Measurements from ENCODE around the gene SMARCA5.
A peak's percentile ranks its signal among the peaks of the same experiment; 100 is the strongest.

Gene SMARCA5

DNA sequence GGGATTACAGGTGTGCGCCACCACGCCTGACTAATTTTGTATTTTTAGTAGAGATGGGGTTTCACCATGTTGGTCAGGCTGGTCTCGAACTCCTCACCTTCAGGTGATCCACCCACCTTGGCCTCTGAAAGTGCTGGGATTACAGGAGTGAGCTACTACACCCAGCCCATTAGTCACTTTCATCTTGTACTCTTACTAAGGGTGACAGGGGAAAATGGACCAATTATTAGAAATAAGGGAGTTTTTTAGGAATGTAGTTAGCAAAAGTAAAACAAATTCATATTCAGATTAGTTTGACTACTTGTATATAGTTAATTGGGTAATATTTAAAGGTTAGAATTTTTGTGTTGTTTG is 26.1 kb downstream of the SMARCA5 start:
- no peak for DNase-seq

DNA sequence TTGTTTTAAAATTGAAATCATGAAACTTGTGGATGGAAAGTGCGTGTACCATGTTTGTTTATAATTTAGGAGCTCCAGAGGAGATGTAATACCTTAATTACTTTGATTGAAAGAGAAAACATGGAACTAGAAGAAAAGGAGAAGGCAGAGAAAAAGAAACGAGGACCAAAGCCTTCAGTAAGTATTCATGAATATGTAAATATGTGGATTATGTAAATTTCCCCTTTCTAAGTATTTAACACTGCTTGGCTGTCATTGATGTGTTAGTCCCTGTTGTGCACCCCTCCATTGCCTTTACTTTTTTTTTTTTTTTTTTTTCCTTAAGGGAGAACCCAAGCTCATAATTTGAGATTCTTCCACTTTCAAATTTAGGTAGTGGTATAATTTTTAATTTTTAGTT is 36.4 kb downstream of the SMARCA5 start:
- DNase-seq = no peak

DNA sequence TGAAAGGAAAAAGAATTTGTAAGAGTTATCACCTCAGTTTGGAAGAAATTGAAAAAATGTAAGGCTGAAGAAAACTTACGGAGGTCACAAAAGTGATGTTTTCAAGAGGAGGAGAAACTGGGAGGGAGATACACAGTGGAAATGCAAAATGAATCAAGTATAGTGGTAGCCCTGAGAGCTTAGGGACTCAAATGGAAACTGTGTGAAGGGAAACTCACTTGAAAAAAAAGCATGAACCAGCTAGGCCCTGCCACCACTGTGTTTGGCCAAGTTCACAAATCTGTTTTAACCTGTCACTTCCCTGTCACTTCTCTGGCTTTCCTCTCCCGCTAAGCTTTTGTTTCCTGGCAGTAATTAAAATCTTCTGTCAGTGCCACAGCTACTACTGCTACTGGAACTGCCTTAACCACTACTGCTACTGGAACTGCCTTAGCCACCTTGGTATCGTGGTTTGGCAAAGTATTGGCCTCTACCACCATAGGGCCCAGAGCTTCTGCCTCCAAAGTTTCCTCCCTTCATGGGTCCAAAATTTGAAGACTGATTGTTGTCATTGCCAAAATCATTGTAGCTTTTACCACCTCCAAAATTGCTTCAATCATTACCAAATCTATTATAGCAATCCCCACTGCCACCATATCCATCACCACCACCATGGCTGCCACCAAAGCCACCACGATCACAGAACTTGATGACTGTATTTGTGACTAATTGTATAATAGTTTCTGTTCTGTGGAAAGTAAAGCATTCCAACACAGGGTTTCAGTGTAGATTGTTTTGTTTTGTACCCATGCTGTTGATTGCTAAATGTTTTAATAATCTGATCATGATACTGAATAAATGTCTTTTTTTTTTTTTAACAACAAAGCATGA is 41.5 kb downstream of the SMARCA5 start:
- DNase-seq = no peak

DNA sequence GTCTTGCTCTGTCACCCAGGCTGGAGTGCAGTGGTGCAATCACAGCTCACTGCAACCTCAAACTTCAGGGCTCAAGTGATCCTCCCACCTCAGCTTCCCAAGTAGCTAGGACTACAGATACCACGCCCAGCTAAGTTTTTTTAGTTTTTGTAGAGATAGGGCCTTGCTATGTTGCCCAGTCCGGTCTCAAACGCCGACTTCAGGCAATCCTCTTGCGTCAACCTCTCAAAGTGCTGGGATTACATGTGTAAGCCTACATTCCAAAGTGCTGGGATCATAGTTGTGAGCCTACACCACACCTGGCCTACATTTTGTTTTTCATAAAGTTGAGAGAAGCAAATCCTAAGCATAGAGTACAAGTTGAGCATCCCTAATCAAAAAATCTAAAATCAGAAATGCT is 42.2 kb downstream of the SMARCA5 start:
- no peak for DNase-seq

DNA sequence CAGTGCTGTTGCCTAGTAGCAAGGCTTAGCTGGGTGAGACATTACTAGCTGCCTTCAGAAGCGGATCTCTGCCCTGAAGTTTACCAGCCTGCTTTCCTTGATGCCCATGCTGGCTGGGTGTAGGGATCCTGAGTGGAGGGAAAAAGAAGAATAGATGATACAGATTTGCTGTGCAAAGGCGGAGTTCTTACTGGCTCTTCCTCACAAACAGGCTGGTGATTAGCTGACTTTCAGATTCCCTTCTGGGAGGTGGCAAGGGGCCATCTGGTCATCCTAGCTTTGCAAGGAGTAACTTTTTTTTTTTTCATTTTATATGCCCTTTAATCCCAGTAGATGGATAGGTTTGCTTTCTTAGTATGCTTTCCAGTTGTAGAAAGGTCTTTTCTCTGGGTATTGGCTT is 44.8 kb downstream of the SMARCA5 start:
- no peak for DNase-seq

DNA sequence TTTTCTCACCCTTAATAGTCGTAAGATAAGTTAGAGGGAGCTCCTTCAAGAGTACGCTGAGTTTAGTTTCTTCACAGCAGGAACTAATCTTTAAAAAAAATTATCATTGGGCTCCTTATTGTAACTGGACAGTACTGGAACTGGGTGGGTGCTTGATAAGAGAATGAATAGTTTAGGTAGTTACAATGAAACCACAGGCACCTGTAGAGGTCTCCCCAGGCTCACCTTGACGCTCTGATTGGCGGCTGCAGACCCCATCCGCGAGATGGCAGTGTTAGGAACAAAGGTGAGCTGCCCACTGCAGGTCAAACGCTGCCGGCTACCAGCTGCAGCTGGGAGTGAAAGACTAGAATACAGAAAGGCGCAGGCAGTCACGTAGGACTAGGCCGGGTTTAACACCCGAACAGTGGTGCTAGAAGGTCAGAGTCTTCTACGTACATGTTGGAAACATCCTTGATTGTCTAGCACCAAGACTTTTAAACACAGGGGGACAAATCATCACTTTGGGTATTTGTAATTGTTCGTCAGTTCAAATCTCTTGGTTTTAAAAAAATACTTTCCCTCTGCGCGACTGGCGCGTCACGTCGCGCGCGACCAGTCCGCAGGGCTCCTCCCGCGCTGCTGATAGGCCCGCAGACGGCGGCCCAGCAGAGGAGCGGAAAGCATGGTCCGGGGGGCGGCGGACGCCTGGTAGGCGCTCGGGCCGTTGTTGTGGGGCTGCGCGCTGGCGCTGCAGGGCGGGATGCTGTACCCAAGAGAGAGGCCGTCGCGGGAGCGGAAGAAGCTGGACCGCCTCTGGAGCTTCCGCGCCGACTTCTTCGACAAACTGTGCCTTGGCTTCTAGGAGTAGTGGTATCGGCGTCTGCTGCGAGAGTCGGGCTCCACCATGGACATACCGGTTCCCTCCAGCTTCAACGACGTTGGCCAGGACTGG is 45.6 kb downstream of the SMARCA5 start:
- peak; percentile 71 to 81 for DNase-seq

DNA sequence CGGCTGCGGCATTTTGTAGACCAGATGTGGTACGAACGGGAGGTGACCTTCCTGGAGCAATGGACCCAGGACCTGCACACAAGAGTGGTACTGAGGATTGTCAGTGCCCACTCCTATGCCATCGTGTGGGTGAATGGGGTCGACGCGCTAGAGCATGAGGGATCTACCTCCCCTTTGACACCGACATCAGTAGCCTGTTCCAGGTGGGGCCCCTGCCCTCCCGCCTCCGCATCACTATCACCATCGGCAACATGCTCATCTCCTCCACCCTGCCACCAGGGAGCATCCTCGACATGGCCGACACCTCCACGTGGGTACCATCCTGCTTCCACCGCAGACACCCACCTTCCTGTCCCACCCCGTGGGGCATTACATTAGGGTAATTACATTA is 46.2 kb downstream of the SMARCA5 start:
- DNase-seq = peak in 1 of 2 donors; percentile 42

DNA sequence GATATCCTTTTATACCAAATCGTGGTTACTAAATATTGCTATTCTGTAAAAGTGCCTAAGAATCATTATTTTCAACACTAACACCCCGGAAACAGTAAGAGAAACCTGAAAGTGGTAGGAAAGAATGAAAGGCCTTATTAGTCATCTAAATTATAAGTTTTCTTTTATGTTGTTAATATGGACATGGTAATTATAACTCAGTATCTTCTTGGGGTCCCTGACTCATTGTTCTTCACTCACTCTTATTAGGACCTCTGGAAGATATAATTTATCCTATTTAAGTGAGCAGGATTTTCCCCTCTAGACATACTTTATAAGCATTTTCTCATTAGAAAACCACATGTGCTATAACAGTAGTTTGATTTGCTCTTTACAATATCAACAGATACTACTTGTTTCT is 51.0 kb downstream of the SMARCA5 start:
- DNase-seq = no peak

DNA sequence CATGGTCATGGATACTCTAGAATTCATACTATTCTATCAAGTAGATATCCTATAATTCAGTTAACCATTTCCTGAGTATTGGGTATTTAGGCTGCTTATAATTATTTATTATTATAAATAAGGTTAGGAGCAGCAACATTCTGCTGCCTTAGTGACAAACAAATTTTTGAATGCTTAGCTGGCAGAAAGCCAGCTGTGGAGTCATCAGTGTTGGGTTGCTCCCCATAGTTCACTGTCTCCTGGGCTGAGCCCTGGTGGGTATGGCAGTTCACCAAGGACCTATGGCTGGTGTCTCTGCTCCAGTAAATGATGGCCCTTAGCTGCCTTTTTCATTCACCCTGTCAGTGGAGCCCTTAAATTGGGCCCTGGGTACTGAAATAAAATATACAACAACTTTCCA is 61.8 kb downstream of the SMARCA5 start:
- no peak for DNase-seq

DNA sequence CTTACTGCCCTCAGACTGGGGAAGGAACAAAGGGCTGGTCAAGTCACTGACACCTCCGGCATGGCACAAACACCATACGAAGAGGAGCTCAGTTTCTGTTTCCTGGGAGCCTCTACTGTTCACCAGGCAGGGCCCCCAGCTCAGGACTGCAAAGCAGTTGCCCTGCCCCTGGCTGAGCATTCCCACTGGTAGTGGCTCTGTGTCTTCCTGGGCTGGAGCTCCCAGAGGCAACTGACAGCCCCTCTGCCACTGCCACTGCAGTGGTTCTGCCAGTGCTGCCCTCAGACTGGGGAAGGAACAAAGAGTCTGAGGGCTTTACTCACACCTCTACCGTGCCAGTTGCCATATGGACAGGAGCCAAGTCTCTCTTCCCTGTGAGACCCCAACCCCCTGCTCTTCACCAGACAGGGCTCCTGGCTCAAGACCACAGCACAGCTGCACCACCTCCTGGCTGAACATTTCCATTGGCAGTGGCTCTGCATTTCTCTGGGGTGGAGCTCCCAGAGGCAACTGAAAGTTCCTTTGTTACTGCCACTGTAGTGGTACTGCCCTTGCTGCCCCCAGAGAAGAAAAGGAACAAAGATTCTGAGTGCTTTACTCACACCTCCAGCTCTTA is 67.9 kb downstream of the SMARCA5 start:
- DNase-seq = no peak

DNA sequence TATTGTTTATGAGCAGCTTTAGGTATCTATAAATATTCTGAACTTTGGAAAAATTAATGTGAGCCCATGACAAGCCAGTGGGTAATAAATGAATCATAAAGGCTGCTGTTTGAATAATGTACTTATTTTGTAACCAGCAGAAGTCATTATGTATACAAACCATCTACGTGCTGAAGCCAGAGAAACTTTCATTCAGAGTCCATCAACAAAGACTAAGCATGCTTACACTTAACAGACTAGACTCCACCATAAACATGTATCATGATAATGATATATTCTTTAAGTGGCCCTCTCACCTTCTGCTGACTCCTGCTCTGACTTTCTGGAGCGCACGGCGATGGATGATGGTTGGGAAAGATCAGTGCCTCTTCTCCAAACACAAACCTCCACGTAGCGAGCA is 72.0 kb downstream of the SMARCA5 start:
- DNase-seq = no peak

DNA sequence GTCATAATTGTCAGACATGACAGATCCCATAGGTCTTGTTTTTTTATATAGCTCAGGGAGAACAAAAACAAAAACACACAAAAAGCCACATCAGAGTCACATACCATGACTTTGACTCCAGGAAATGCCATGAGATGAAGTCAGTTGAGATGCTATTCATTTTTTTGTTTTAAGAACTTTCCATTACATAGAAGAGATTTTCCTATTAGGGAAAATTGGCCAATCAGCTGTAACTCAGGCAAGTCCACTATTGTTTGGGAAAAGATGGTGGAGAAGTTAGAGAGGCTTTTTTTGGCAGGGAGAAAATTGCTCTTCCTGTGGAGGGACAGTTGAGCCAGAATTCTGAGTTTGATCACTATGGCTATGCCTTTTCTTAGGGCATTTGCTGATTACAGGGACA is 72.6 kb downstream of the SMARCA5 start:
- DNase-seq = no peak

DNA sequence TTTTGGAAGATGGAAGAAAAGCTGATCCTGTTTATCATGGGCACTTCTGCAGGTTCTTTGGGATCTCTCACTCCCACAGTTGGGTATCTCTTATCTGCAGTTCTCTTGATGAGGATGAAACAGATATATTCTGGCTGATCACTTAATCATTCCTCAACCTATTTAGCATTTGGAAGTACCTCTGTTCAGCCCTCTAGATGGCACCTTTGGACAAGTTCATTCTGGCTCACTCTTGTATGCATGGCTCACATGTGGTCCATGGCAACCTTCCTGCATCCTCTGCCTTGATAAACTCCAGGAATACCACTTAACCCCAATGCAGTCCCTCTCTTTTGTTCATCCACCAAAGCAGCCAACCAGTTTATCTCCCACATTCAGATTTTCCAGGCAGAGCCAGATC is 74.2 kb downstream of the SMARCA5 start:
- no peak for DNase-seq

DNA sequence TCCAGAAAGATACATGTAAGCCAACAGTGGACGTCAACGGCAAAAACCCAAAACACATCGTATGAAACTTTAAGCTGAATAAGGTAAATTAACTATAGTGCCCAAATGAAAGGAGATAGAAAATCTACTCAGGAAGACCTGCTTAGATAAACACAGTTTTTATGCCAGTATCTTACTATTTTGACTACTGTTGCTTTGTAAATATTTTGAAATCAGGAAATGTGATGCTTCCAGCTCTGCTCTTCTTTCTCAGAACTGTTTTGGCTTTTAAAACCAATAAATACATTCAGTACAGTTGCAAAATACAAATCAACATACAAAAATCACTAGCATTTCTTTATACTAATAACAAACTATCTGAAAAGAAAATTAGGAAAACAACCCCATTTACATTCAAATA is 83.8 kb downstream of the SMARCA5 start:
- no peak for DNase-seq

DNA sequence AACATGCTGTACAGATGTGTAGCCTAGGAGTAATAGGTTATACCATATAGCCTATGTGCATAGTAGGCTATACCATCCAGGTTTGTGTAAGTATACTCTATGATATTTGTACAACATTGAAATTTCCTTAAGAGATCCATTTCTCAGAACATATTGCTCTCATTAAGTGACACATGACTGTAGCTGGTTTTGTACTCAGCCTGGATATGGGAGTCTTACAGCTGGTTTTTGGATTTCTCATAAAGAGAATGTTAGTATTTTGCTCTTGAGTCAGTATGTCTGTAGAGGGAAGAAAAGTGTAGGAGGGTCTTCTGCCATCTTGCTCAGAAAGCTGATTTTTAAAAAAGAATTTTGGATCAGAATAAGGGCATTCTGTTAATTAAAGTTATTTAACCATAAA is 85.3 kb downstream of the SMARCA5 start:
- DNase-seq = no peak

DNA sequence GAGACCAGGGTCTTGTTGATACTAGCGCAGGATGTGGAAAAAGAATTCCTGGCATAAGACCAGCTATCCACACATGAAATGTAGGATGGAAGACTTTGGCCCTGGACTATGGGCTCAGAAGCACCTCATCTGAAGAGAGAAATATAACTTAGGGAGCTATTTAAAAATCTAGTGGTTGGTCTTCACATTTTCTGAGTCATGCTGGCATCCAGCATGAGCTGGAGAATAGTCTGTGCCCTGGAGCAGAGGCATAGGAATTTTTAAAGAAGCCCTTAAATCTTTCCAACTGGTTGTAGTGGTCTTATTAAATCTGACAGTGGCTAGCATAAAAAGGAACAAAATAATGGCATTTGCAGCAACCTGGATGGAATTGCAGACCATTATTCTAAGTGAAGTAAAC is 86.3 kb downstream of the SMARCA5 start:
- no peak for DNase-seq

DNA sequence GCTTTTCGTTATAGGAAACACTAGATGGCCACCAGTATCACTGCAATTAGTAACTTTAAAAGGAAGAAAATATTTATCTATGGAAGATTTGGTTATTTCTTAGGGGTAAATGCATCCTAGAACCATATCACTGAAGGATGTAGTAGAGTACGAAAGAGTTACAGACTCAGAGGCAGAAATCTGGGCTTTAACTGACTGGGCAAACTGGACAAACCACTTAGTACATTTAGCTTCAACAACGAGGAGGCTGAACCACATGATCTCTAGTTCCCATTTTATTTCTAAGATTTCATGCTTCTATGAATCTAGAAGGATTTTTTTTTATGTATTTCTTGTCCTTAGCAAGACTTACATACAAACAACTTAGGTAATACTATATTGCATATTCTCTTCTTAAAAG is 93.0 kb downstream of the SMARCA5 start:
- DNase-seq = no peak
